ENCODE results near the gene PODNL1. TPM values are rescaled to one million over a fixed set of nuclear protein-coding genes. Genes with fewer than 3 reads are reported as not detected.

The PODNL1 gene
- total RNA-seq, 6 experiments from 2014 or later = 10.1 to 13.7 (median 12.2) TPM

DNA sequence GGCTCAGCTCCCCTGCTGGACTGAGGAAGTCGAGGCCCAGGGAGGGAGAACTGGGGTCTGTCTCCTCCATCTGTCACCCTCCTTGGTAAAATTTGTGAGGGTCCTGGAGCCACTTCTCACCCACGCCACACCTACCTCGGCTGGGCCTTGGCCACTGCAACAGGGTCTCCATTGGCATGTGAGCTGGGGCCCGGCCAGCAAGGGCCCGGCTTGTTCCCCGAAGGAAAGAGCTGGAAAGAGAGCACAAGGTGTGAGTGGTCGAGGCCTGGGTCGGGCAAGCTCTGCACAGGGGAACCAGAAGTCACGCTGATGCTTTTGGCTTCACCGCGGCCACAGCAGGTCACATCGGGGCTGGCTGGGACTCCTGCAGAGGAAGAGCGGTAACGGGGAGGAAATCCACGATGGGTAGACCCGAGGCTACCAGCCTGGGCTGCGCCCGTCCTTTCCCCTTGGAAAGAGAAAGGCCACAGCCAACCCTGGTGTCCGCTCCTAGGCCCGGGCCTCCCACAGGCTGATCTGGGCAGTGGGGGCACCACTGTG is 52.3 kb downstream of the PODNL1 start:
- no peaks in the 10 kb centered on the region for H3K36me3 Mint-ChIP-seq (ENCODE audit: low read depth)
- no peak overlapping the region for H3K27ac Mint-ChIP-seq
- DNase-seq = no peak
- TF ChIP-seq CTCF (IDR thresholded peaks at IDR 0.05) = no peak
- no peak overlapping the region for H3K4me3 Mint-ChIP-seq
- H3K4me1 Mint-ChIP-seq (ENCODE audit: low read depth) = peaks cover 19% of the 10 kb centered on the region
- peaks cover 4% of the 10 kb centered on the region for H3K27me3 Mint-ChIP-seq (ENCODE audit: insufficient read depth)
- no peaks in the 10 kb centered on the region for H3K9me3 Mint-ChIP-seq

DNA sequence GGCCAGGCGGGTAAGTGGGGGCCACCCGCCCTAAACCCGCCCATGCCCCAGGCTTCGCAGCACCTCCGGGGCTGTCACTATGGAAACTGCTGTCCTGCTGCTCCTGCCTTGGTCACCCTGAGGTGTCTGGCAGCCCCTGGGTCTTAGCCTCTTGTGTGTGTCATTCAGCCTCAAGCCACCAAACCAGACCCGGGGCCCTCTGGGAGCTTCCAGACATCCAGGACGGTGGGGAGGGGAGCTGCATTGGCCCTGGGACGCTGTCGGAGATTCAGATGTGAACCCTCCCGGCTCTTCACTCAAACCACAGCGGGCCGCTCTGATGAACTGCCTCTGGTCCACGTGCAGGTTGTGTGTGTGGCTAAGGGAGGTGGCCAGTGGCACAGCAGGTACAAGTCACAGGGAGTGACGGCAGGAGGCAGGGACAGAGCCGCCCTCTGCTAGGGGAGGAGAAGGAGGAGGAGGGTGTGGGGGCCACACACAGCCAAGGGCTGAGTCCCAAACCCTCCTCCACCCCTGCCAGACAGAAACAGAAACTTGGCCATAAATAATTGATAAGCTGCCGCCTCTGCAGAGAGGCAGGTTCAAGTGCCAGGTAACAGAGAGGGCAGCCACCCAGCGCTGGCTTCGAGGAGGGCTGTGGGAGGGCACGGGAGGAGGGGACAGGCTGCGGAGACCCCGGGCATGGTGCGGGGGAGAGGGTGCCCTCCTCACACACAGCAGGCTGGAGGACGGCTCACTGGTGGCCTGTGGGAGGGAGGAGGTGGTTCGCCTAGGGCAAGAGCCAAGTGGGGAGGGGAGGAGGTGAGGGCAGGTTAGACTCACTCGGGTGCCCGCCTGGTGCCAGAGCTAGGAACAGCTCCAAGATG is 53.3 kb downstream of the PODNL1 start:
- Mint-ChIP-seq H3K36me3 (ENCODE audit: low read depth) (no peaks in the 10 kb centered on the region), H3K27me3 (ENCODE audit: insufficient read depth) (peaks cover 4% of the 10 kb centered on the region), H3K4me3 (no peak overlapping the region), H3K9me3 (no peaks in the 10 kb centered on the region), H3K4me1 (ENCODE audit: low read depth) (peaks cover 25% of the 10 kb centered on the region), H3K27ac (no peak overlapping the region)
- no peak for TF ChIP-seq CTCF (IDR thresholded peaks at IDR 0.05)
- no peak for DNase-seq

DNA sequence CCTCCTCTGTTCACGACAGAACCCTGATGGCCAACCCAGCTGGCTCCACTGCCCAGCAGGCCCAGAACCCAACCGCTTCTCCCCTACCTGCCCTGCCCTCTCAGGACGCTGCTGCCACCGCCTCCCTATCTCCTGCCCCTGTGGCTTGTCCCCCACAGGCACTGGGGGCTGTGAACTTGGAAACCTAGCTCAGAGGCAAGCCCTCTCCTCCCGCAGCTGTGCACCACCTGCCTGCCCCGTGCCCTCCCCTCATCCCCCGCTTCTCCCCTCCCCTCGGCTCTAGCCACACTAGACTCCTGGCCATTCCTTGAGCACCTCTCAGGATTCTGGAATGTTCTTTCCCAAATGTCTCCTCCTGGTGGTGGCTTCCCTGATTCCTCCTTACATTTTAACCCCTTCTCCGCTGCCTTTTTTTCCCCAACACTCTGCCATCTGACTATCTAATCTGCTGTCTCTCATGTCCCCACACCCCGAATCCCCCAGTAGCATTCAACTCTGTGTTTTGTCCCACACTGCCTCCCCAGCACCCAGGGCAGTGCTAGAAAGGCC is 54.6 kb downstream of the PODNL1 start:
- H3K27me3 Mint-ChIP-seq (ENCODE audit: insufficient read depth) = peaks cover 4% of the 10 kb centered on the region
- H3K36me3 Mint-ChIP-seq (ENCODE audit: low read depth) = no peaks in the 10 kb centered on the region
- H3K4me1 Mint-ChIP-seq (ENCODE audit: low read depth) = peaks cover 25% of the 10 kb centered on the region
- DNase-seq = no peak
- H3K4me3 Mint-ChIP-seq = no peak overlapping the region
- peak; percentile 62 for TF ChIP-seq CTCF (IDR thresholded peaks at IDR 0.05)
- no peaks in the 10 kb centered on the region for H3K9me3 Mint-ChIP-seq
- H3K27ac Mint-ChIP-seq = no peak overlapping the region

- no peak for TF ChIP-seq CTCF (IDR thresholded peaks at IDR 0.05)
- no peak overlapping the region for H3K27ac Mint-ChIP-seq
- no peaks in the 10 kb centered on the region for H3K9me3 Mint-ChIP-seq
- no peaks in the 10 kb centered on the region for H3K36me3 Mint-ChIP-seq (ENCODE audit: low read depth)
- H3K27me3 Mint-ChIP-seq (ENCODE audit: insufficient read depth) = peaks cover 4% of the 10 kb centered on the region
- peaks cover 25% of the 10 kb centered on the region for H3K4me1 Mint-ChIP-seq (ENCODE audit: low read depth)
- no peak for DNase-seq
- H3K4me3 Mint-ChIP-seq = no peak overlapping the region
These were observed 55.4 kb downstream of the PODNL1 start for GRCh38 chr19:13882836-13883235.

DNA sequence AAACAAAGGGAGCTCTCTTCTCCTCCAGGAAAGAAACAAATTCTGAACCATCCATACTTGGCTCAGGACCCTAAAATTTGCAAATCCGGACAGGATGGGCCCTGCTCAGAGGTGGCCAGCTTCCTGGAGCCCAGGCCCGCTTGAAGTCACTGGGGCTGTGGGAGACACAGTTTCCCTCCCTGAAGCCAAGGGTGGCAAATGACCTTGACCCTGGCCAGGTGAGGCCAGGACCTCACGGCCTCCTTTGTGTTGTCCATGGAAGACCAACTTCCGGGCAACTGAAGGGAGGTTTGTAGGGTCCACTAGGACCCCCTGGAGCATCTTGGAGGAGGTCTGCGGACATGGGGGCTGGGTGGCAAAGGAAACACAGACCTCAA is 55.8 kb downstream of the PODNL1 start:
- H3K36me3 Mint-ChIP-seq (ENCODE audit: low read depth) = no peaks in the 10 kb centered on the region
- no peak for TF ChIP-seq CTCF (IDR thresholded peaks at IDR 0.05)
- peaks cover 4% of the 10 kb centered on the region for H3K27me3 Mint-ChIP-seq (ENCODE audit: insufficient read depth)
- H3K4me3 Mint-ChIP-seq = no peak overlapping the region
- H3K4me1 Mint-ChIP-seq (ENCODE audit: low read depth) = peaks cover 23% of the 10 kb centered on the region
- no peak for DNase-seq
- H3K9me3 Mint-ChIP-seq = no peaks in the 10 kb centered on the region
- peak overlapping the region; percentile 87 for H3K27ac Mint-ChIP-seq

Measured in HFFc6 (cell line).